Colon (tissue), 2 donors: ENCODE measurements around the gene SERPINC1.
A peak's percentile ranks its signal among the peaks of the same experiment; 100 is the strongest.
"Not testable (repeated sequence)": the region's sequence is repeated elsewhere in the genome, so short reads cannot be mapped to it uniquely, and the experiment has no call there.

ENCODE experiments used
- FAIRE-seq: peaks from 2 replicates; lab custom pipeline; 2012; peaks lifted over from hg19 to GRCh38; lab: Jason Lieb, UNC
- donor health status: control.
- donor health status: control.

Gene SERPINC1

DNA sequence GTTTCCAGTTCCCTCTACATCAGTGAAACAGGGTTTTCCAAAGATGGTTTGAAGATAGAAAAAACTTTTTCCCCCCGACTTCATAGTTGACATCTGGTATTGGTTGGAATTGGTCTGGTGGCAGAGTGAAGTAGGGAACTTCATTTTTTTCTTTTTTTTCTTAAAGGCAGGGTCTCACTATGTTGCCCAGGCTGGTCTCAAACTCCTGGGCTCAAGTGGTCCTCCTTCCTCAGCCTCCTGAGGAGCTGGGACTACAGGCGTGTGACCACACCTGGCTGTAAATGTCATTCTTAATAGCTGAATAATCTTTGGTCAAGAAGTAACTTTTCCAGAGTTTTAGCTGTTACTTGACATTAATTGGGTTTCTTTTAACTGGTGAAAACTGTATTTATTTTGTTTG is 27.2 kb downstream of the SERPINC1 start:
- FAIRE-seq = no peak

DNA sequence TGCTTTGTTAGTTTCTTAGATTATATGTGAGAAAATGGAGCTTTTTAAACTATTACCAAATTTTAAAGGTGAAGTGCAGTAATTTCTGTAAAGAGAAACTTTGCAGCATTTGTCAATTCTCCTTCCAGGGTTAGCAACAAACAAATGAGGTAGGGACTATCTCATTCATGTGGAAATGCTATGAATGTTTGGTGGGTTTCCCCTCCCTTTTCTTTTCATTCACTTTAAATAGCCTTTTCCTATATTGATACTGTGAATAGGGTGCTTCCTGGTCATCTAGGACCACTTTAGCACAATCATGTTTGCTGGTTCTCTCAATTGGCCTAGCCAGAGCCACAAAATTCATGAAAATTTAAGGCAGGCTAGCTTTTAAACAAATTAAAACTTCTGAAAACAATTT is 28.4 kb downstream of the SERPINC1 start:
- FAIRE-seq = no peak

- no peak for FAIRE-seq
Measured at GRCh38 chr1:173887627-173888026, 29.5 kb downstream of the SERPINC1 start.

DNA sequence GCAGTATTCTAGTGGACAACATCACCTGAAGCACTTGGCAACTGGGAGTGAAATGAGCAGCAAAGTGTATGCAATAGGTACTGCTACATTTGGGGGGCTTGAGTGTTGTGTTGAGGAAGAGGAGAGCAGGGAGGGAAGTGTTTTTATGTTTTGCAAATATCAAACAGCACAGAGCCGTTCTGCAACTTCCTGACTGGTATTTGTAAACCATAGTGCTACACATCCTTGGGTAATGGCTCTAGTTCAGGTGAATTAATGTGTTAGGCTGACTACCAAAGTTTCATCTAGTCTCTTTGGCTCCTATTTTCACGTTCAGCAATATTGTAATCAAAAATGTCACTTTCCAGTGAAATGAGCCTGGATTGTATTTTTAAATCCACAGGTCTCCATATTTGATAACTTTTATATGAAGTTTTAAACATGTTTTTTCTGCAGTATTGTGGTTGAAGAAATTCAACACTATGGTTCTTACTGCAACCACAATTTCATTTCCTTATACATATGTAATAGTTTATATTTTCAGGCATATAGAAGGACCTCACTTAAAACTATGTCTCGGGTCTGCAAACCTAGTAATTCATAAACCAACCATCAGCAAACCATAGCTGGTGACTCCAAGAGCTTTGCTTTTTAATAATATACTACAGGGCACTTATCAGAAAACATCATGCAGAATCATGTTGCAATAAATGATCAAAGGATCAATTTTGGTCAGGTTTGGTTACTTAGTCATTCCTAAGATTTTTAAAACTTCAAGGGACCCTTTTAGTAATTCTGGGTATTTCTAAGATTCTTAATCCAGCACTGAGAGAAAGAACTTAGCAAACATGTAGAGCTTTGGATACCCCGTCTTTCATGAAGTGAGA is 30.1 kb downstream of the SERPINC1 start:
- FAIRE-seq = no peak

GRCh38 chr1:173884701-173885100 is 32.4 kb downstream of the SERPINC1 start:
- no peak for FAIRE-seq

DNA sequence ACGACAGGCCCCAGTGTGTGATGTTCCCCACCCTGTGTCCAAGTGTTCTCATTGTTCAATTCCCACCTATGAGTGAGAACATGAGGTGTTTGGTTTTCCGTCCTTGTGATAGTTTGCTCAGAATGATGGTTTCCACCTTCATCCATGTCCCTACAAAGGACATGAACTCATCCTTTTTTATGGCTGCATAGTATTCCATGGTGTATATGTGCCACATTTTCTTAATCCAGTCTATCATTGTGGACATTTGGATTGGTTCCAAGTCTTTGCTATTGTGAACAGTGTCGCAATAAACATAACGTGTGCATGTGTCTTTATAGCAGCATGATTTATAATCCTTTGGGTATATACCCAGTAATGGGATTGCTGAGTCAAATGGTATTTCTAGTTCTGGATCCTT is 36.0 kb downstream of the SERPINC1 start:
- not testable (repeated sequence) for FAIRE-seq

DNA sequence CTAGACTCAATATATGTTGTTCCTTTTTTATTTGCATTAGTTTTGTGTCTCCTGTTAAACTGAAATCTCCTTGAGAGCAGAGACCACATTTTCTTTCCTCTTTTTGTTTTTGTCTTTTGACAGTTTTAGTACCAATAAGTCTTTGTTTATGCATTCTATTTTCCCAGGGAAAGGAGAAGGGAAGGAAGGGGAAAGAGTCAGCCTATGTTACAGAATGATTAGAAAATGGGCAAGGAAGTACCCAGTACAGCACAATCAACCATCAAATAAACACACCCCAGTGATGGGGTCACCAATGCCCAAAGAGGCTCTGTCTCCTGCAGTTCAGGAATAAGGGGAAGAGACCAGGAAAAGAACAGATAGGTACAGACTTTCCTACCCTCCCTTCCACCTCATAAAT is 38.9 kb downstream of the SERPINC1 start:
- no peak for FAIRE-seq

DNA sequence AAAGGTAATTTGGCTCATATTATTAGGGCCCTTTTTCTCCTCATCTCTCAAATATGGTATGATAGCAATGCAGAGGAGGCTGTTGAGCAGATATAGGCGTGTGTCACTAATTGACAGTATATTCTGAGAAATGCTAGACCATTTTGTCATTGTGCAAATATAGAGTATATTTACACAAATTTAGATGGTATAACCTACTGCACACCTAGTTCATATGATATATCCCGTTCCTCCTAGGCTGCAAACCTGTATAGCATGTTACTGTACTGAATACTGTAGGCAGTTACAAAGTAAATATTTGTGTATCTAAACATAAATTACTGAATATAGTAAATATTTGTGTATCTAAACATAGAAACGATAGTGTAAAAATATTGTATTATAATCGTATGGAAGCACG is 40.4 kb downstream of the SERPINC1 start:
- FAIRE-seq = no peak

DNA sequence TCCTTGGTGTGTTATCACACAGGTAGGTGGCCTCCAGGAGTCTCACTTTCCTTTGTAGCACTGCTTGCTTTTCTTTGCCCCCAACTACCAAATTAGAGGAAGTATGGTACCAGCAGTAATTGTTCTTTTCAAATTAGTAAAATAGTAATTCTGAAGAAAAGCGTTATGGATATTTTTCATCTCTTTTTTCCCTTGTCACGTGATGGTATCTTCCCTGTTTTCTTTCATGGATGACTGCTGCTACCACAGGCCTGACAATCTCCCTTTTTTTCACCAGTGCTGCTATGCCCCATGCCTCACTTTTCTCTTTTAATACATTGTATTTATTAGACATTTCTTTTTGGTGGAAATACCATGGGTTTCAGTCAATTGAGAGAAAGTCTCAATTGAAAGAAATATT is 45.6 kb downstream of the SERPINC1 start:
- no peak for FAIRE-seq

DNA sequence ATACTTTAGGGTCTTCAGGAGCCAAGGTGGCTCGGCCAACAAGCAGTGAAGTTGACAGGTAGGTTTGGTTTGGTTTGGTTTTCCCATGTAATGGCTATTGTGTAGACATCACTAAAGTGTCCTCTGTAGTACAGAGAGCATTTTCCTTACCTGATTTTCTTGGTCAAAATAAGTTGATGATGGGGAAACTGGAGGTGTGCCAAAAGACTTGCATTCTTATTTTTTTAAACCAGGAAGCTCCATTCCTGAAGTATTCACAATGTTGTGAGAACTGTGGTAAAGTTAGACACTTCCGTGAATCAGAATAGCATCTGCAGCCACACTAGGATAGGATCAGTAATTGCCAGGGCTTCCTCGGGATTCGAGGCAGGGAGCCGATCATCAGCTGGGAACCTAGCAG is 46.0 kb downstream of the SERPINC1 start:
- no peak for FAIRE-seq

- FAIRE-seq = no peak
Measured at GRCh38 chr1:173870252-173871075, 46.7 kb downstream of the SERPINC1 start.

DNA sequence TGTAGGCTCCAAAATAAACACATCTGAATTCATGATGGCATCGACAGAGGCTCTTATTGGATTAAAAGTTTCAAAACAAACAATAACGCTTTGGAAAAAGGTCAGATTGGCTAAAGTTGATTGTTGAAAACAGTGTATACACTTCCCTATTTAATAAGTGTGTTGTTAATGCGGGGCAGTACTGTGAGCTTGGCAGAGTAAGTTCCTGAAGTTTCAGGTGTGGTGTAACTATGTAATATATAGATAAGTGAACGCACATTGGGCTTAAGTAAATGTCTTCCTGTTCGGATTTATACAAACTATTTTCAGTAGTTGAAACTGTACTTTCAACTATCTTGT is 48.1 kb downstream of the SERPINC1 start:
- FAIRE-seq = no peak

DNA sequence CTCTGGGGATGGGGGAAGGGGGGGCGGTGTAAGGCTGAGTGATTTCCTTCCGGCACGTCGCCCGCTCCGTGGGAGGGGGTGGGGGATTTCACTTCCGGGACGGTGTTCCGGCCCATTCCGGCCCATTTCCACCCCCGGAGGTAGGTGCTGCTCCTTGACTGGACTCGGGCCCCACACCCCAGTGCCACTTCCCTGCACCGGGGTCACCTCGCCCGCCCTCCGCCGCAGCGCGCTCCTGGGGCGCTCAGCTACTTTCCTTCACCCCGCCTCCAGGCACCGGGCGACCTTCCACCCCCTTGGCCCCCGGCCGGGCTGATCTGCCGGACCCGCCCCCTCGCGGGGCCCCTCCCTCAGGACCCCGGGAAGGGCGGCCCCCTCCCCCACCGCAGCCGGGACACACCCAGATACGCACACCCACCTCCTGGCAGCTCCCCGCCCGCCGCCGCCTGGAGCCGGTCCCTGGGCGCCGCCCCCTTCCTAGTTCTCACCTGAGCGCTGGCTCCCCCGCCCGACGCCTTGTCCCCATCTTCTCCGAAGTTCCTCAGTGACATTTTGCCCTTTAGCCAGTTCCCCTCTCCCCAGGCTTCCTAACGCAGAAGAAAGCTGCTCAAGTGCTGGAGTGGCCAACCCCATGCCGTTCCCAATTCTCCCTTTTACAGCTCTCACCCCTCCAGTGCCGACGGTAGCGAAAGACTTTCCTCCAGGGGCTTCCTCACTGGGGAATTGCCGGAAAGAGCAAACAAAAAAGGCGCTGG is 48.7 kb downstream of the SERPINC1 start, which contains the start of gene ZBTB37:
Gene ZBTB37, plus strand, starts transcription at position 115 of the 755 bp plus-strand sequence. CDS start 1,846 bp downstream, outside the sequence.
- FAIRE-seq = no peak

DNA sequence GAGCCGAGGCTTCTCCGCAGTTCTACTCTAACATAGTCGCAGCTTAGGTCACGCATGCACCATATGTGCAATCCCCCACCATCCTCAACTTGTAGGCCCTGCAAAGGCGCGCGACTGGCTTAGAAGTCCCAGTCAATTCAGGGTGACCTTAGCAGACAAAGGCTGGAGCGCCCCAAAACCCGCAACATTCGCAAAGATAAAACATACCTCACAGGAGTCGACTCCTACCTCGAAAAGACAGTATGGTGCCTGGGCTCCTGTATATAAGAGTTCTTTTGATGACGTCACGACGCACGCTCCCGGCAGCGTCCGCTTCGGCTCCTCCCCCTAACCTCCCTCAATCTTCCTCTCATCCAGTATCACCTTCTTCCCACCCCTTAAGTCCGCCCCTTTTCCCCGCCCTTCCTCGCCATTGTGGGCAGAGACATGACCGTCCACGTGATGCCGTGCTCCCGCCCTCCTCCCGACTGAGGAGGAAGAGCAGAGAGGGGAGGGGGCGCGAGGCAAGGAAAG is 49.3 kb downstream of the SERPINC1 start, which contains the start of gene GAS5:
Gene GAS5, minus strand, starts transcription at position 237 of the 513 bp plus-strand sequence.
- peak; percentile 10 for FAIRE-seq

- FAIRE-seq = no peak
Measured at GRCh38 chr1:173867141-173867752, 49.9 kb downstream of the SERPINC1 start.

DNA sequence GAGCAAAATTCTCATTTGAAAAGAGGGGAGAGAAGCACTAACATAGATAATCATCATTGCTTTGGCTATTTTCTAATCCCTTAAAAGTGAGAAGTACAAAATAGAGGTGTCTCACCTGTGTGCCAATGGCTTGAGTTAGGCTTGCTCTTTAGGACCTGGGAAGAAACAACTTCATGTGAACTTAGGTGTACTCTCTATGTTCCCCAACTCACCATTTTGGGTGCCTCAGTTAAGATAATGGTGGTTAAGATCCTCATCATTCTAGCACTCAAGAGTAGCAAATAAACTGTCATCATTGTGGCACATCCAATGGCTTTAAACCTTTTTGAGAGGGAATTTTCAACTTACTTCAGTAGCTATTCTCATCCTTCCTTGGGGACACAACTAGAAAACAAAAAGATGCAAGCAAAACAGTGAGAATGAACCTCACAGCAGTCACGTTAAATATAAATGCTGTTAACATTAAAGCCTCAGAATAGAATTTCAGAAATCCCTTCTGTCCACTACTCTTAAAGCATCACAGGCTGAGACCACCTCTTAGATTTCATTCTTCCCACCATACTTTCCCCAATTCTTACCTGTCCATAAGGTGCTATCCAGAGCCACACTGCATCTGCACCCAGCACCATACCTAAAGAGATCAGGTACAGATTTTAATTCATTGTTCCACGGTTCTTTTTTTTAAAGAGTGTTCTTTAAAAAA is 50.6 kb downstream of the SERPINC1 start:
- FAIRE-seq = no peak

DNA sequence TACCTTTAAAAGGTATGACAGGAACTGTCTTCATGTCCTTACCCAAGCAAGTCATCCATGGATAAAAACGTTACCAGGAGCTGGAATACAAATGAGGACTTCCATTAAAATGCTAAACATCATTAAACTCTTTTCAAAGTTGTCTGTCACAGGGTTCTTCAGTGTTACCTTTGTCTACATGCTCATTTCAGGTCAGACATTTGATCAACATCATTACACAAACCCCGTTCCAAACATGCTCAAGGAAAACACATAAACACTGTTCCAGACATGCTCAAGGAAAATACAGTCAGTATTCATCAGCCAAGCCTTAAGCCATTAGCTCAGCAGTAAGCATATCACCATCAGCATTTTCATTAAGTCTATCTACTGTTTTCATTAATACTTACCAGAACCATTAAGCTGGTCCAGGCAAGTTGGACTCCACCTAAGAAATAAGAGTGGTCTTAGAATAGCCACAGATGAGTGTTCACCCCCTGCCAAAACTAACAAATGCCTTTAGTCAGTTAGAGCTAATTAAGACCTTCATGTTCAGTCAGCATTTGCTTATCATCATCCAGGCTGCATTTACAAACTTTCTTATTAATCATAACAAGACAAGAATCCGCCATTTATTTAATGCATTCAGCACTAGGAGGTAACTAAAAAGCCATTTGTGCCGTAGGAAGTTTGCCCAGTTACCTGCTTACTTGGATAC is 51.5 kb downstream of the SERPINC1 start:
- no peak for FAIRE-seq

DNA sequence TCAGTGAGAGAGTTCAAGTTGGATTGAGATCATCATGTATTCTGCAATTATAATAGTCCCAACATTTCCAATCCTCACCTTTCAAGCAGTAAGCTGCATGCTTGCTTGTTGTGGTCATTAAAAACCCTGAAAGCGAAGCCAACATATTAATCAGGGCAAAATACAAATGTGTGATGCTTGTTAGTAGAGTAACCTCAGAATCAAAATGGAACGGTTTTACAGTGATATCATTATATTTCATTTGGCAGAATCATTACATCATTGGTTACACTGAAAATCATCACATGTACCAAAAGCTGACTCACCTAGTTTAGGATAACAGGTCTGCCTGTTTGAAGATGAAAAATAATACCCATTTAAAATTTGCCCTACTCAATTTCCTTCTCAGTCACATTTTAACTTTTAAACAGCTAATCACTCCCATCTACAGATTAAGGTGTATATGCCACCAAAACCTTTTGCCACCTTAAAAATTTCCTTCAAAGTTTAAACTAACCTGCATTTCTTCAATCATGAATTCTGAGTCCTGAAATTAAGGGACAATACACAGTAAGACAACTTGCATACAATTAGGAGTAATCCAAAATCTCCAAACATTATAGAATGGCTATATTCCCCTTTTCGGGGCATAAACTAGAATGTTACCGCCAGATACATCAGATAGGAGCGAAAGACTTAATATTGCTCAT is 52.8 kb downstream of the SERPINC1 start:
- FAIRE-seq = no peak

DNA sequence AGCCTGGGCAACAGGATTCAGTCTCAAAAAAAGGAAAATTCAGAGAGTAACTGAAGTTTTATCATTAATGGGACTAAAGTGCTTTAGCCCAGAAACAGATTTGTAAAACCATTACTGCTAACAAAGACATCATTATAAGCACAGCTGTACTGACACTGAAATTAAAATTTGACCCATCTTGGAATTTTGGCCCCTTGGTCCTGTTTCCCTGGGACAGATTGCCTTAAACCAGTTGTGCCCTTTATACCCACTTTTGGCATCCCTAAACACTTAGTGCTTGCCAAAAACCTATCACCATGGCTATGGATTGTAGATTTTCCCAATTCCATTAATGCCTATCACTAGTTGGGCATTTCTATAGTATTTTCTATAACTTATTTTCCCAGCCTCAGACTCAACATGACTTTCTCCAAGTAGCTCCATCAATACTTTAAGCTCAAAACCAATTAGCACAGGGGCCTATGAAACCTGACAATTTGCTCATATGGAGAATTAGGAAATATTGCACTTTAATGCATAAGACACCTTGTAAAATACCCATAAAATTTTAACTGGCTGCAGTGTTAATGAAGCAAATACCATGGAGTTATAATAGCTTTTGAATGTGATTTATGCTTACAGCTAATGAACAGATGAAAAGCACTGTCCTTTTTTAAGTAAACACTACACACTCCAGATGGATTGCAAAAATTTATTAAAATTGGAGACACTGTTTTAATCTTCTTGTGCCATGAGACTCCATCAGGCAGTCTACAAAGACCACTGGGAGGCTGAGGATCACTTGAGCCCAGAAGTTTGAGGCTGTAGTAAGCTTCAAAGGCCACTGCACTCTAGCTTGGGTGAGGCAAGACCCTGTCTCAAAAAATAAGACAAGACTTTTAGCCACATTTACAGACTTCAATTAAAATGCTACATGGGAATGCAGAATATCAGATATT is 53.6 kb downstream of the SERPINC1 start:
- FAIRE-seq = no peak
